CD4-positive, alpha-beta T cell treated with Interleukin-10 for 1 hour (primary cell): Measurements from ENCODE around the gene PRODH2.

Source experiments
- DNase-seq: peaks from one replicate; pipeline ENCODE4 v3.0.0-alpha.2; 2020

Gene PRODH2, protein sequence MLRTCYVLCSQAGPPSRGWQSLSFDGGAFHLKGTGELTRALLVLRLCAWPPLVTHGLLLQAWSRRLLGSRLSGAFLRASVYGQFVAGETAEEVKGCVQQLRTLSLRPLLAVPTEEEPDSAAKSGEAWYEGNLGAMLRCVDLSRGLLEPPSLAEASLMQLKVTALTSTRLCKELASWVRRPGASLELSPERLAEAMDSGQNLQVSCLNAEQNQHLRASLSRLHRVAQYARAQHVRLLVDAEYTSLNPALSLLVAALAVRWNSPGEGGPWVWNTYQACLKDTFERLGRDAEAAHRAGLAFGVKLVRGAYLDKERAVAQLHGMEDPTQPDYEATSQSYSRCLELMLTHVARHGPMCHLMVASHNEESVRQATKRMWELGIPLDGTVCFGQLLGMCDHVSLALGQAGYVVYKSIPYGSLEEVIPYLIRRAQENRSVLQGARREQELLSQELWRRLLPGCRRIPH

DNA sequence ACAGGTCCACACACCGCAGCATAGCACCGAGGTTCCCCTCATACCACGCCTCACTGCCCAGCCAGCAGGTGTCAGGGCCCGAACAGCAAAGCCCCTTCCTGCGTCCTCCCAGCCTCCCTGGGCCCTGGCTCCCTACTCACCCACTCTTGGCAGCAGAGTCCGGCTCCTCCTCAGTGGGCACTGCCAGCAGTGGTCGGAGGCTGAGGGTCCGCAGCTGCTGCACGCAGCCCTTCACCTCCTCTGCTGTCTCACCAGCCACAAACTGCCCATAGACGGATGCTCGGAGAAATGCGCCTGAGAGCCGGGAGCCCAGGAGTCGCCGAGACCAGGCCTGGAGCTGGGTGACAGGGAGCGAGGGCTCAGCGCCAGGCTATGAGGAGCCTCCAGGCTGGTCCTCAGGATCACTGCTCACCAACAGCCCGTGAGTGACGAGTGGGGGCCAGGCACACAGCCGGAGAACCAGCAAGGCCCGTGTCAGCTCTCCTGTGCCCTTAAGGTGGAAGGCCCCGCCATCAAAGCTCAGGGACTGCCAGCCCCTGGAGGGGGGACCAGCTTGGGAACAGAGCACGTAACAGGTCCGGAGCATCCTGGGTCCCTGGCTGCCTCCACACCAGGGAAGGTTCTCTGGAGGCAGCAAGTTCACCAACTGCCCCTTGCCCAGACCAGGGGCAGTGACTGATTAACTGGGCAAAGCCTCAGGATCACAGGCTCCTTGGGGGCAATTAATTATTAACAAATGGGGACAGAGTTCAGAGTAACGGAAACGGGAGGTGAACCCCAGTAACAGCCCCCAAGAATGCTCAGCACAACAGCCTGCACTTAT lies at the start of gene PRODH2:
Gene PRODH2, minus strand, starts transcription at position 626 of the 823 bp plus-strand sequence. Its CDS starts 40 bp downstream, at position 586.
- no peak for DNase-seq

DNA sequence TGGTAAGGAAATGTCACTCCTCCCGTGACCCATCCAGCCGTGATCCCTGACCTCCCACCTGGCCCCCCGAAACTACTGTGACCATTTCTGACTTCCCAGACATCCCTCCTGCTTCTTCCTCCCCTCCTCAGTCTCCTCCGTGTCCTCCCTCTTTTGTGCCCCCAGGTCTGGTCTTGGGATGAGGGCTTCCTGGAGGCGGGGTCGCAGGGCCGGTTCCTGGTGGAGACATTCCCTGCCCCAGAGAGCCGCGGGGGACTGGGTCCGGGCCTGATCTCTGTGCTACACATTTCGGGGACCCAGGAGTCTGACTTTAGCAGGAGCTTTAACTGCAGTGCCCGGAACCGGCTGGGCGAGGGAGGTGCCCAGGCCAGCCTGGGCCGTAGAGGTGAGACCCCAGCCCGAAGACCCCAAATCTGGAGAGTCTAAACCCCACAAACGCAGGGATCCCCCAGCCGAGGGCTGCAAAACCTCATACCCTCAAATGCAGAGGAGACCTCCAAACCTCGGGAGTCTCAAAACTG lies 49.1 kb upstream of the PRODH2 start:
- DNase-seq: no peak

DNA sequence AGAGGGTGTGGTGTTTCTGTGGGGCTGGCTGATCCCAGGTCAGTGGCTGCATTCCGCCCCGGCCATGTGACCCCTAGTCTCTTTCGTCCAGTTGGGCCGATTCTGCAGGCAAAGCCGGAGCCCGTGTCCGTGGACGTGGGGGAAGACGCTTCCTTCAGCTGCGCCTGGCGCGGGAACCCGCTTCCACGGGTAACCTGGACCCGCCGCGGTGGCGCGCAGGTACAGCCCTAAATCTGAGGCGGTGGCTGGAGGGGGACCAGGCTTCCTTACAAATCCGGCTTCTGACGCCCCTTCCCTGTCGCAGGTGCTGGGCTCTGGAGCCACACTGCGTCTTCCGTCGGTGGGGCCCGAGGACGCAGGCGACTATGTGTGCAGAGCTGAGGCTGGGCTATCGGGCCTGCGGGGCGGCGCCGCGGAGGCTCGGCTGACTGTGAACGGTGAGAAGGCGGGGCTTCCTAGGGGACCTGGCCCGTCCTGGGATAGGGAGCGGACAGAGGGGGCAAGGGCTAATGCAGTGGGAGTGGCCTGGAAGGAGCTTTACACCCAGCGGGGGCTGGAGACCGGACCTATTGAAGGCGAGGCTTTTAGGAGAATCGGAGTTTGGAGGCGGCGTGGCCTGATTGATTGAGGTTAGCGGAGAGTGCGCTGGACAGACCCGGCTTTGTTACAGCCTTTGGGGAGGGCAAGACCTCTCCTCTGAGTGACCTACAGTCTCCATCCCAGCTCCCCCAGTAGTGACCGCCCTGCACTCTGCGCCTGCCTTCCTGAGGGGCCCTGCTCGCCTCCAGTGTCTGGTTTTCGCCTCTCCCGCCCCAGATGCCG lies 48.4 kb upstream of the PRODH2 start:
- DNase-seq: no peak

DNA sequence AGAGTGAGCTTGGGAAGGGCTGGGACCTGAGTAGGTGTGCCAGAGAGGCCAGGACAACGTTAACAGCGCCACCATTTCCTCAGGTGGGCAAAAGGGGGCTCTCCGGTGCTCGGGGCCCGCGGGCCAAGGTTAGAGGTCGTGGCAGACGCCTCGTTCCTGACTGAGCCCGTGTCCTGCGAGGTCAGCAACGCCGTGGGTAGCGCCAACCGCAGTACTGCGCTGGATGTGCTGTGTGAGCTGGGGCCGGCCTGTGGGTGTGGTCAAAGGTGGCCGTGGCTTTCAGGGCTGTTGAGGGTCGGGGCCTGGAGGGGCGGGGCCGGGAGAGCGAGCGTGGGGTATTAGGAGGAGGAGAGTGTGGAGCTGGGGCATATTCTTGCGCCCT lies 47.8 kb upstream of the PRODH2 start:
- no peak for DNase-seq

DNA sequence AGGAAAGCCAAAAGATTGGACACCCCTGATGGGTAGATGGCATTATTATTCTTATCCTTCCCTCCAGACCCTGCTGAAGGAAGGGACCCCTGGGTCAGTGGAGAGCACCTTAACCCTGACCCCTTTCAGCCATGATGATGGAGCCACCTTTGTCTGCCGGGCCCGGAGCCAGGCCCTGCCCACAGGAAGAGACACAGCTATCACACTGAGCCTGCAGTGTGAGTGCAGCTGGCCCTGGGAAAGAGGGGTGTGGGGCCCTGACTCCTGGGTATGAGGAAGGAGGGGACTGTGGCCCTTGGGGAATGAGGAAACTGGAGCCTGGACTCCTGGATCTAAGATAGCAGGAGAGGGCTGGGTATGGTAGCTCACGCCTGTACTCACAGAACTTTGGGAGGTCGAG lies 46.8 kb upstream of the PRODH2 start:
- DNase-seq: no peak

DNA sequence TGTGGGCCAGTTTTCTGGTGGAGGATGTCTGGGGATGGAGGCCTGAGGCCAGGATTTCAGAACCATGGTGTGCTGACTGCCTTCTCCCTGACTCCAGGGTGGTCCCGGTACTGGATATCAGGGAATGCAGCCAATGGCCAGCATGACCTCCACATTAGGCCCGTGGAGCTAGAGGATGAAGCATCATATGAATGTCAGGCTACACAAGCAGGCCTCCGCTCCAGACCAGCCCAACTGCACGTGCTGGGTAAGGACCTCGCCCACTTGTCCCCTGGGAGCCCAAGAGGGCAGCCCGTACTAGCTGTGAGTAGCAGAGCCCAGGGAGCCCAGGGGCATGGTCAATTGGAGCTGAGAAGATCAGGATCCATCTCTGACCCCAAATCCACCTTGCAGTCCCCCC lies 45.7 kb upstream of the PRODH2 start:
- DNase-seq: no peak

DNA sequence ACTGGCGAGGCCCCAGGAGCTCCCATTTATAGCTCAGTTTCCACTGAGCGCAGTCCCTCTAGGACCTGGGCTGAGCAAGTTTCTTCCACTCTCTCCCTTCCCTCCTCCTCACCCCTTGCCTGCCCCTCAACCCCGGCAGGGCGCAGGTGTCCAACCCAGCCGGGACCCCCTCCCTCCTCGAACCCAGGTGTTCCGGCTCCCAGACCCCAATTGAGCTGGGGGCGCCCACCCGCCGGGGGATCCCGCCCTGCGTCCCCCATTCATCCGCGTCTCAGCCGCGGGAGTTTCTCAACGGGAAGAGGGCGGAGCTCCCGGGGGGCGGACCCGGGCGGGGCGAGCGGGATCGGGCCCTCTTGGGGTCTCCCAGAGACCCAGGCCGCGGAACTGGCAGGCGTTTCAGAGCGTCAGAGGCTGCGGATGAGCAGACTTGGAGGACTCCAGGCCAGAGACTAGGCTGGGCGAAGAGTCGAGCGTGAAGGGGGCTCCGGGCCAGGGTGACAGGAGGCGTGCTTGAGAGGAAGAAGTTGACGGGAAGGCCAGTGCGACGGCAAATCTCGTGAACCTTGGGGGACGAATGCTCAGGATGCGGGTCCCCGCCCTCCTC lies 44.0 kb upstream of the PRODH2 start, which contains the start of gene KIRREL2:
Gene KIRREL2, plus strand, starts transcription at position 366 of the 604 bp plus-strand sequence. Its CDS starts 209 bp downstream, at position 575.
- peak; percentile 25 for DNase-seq

DNA sequence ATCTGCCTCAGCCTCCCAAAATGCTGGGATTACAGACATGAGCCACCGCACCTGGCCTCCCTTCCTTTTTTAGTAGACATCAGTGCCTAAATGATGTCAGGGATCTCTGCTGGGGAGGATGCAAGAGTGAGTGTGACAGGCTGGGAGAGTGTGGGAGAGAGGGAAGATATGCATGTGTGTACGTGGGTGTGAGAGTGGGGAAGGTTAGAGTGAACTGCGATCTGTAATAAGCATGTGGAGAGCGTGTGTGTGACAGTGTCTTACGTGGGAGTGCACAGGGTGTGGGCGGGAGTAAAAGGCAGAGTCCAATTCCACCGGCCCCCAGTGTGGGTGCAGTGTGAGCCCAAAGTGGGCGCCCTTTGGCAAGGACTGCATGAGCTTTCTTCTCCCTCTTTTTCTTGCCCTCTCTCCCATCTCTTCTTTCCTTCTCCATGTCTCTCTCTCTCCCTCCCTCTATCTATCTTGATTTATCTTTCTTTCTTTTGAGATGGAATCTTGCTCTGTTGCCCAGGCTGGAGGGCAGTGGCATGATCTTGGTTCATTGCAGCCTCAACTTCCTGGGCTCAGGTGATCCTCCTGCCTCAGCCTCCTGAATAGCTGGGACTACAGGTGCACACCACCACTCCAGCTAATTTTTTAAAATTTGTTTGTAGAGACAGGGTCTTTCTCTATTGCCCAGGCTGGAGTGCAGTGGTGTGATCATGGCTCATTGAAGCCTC lies 40.6 kb upstream of the PRODH2 start:
- DNase-seq: no peak

DNA sequence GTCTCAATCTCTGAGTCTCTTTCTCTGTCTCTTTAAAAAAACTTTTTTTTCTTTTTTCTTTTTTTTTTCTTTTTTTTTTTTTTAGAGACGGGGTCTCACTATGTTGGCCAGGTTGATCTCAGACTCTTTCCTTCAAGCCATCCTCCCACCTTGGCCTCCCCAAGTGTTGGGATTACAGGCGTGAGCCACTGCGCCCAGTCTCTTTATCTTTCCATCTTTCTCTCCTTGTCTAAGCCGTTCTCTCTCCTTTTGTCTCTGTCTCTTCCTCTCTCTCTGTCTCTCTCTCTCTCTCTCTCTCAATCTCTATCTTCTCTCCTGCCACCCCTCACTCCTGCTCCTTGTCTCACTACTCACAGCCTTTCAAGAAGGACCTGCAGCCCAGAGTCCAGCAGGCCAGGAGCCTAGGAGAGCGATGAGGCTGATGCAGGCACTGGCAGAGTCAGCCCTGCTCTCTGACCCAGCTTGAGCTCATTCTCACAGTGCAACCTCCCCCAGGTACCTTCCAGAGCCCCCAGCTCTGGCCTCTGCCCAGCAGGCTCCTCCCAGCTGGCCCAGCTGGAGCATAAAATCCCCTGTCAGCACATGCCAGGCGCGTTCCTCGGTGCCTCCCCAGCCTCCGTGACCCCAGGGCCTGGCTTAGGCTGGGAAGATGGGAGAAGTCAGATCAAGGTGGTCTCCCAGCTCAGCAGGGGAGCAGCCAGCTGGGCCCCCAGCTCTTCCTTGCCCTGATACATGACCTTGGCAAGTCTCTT lies 39.6 kb upstream of the PRODH2 start, which contains the start of gene NPHS1:
Gene NPHS1, minus strand, starts transcription at position 476 of the 752 bp plus-strand sequence. CDS start 667 bp downstream, outside the sequence.
- no peak for DNase-seq

DNA sequence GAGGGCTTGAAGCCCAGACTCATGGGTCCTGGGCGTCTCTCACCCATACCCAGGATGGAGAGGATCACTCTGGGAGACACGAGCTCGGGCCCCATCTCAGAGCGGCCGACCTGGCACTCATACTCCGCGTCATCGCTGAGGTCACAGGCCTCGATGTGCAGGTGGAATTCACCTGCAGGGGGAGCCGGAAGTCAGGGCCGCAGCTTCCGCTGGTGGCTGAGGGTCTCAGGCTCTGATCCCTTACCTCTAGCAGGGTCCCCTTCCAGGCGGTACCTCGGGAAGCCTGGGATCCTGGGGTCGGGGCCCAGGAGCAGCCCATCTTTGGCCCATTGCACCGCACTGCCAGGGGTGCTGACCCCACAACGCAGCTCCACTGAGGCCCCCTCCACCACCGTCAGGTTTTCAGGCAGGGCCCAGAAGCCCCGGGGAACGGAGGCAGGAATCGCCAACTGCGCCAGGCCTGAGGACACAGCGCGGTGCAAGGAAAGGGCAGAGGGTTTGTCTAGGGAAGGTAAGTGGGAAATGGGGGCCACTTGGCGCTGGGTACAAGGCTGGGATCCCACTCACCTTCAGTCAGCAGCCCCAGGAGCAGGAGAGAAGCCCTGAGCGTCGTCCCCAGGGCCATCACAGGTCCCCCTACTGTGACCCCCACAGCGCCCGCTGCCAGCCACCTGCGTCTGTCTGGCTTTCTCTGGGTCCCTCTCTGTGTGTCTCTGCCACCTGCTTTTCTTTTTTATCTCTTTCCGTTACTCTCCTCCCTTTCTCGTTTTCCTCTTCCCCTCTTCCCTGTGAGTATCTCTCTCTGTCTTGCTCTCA lies 38.8 kb upstream of the PRODH2 start:
- DNase-seq: no peak

DNA sequence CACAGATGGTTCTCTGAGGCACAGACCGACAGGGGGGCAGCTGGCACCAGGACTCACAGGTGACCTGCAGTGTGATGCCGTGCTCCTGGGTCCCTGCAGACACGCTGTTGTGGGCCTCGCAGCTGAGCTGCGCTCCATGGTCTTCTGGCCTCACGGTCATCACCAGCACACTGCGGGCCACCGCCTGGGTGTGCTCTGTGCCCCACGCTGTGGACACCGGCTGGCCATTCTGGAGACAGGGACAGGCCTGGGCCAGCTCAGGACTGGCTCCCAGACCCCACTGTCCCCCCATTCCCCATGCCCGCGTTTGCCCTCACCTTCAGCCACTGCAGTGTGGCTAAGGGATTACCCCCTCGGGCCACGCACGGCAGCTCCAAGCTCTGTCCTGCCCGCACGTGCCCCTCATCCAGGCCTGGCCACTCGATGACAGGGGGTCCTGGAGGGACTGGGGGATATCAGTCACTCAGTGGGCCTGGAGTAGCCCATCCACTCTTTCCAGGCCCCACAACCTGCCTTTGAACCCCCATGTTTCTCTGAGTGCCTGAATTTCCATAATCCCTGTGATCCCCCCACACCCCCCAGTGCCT lies 36.4 kb upstream of the PRODH2 start:
- no peak for DNase-seq

DNA sequence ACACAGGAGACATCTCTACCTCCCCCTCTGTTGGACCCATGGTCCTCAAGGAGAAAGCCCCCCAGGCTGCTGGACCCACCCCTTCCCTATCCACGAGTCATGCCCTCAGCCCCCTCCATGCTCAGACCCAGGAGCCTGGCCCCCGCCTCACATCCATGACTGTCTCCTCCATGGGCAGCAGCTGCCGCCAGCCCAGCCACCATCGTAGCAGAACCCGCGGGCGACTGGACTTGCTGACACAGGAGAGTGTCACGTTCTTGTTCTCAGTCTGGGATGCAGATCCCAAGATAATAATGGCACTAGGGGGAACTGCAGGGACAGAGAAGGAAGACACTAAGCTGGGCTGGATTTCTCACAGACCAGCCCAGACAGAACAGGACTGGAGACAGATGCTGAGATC lies 35.8 kb upstream of the PRODH2 start:
- DNase-seq: no peak

DNA sequence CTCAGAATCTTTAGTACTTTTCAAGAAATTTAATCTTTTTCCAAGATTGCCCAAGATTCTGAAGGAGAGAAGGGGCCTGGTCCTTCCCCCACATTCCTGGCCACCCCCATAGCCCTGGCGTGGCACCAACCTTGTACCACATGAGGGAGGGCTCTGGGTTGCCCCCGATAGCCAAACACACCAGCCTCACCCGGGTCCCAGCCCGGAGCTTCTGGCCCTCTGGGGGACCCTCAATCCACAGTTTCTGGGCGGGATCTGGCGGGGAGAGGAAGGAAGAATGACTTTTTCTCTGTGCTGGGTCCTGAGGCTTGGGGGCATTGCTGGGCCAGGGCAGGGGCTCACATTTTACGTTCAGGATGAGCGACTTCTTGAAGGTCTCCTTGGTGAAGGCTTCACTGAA lies 35.3 kb upstream of the PRODH2 start:
- no peak for DNase-seq

DNA sequence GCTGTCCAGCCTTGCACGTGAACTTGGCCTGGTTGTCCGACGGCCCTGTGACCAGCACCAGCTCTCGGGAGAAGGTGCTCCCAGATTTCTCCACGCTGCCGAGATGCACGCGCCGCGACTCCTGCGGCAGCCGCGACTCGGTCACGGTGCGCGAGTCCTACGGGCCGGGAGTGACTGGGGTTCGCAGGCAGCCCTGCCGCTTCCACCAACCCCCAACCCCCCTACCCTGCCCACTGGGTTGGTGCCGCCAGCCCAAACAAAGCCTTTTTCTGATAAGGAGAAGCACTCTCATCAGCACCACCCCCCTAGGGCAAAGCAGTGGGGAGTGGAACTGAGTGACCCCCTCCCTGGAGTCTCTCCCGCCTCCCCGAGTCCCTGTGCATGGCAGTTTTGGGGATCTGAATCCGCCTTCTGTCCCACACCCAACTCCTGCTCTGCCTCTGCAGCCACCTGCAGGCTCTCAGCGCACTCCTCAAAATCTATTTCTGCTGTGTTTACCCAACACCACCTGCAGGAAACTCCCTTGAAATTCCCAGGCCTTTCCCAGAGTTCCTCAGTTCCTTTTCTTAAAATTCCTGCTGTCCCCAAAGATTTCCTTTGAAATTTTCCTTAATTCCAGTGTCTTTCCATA lies 33.5 kb upstream of the PRODH2 start:
- DNase-seq: no peak

DNA sequence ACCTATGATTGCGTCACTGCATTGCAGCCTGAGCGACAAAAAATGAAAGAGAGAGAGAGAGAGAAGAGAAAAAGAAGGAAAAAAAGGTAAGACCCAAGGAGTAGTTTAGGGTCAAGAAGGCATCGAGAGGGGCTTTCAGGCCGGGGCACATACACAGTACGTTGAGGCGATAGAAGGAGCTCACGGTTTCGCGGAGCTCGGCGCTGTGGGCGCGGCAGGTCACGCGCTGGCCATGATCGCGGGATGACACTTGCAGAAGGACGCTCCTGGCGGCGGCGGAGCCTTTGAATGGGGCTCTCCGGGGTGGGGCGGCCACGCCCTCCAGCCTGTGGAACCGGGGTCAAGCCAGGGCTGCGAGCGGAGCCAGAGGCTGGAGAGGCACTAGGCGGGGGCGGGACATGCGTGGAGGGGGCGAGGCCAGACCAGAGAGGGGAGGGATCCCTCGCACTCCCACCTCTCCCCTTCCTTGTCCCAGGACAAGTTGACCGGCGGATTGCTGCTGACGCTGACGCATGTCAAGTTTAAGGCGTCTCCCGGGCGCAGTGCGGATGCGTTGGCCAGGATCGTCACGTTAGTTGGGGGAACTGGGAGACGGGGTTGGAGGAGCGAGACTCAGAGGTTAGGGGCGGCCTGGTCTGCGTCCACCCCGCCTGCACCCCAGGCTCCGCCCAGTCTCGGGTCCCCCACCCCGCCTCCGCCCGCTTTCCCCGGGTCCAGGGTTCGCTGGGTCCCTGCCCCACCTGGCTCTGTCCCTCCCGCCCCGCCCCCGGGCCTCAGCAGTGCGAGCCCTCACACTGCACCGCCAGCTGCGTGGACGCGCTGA lies 32.8 kb upstream of the PRODH2 start:
- DNase-seq: no peak

DNA sequence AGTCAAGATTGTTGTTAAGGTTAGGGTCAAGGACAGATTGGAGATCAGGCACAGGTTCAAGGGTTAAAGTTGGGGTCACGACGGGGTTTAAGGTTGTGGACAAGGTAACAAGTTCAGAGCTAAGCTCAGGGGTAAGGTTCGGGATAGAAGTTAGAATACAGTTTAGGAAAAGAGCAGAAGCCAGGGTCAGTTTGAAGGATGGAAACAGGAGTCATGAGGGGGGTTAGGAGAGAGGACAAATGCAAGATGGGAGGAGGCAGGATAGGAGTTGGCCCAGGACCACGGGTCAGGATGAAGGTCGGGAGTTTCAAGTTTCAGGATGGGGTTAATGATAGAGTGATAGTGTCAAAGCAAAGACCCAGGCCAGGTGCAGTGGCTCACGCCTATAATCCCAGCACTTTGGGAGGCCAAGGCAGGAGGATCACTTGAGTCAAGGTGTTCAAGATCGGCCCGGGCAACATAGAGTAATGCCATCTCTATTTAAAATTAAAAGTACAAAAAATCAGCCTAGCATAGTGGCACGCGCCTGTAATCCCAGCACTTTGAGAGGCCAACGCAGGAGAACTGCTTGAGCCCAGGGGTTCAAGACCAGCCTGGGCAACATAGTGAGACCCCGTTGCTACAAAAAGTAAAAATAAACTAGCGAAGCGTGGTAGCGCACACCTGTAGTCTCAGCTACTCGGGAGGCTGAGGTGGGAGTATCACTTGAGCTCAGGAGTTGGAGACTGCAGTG lies 32.0 kb upstream of the PRODH2 start:
- no peak for DNase-seq
